HepG2 (cell line): ENCODE results near the gene EXOC6B. TPM values are rescaled to one million over a fixed set of nuclear protein-coding genes. Genes with fewer than 3 reads are reported as not detected.

Source experiments
- ATAC-seq: fragments of 200-7000 bp; cut with Tn5 transposase; 3 replicates; pipeline ENCODE4 v1.9.1; 2020; ENCODE audit warnings: mild to moderate bottlenecking, moderate library complexity
- BruUV-seq: library from RNA; stranded (reverse); fragments of 400-500 nt; replicated peaks from 2 replicates; lab custom pipeline; 2021; lab: Mats Ljungman, UMichigan
- CTCF ChIA-PET: fragments of 300-600 bp; formaldehyde crosslinking; extraction: SDS; loops from one replicate; lab custom pipeline; 2021; ENCODE audit warnings: low total read pairs, inconsistent platforms, low intra/inter-chr PET ratio; lab: Yijun Ruan, JAX
- POLR2A ChIA-PET: fragments of 350-600 bp; sonication (Branson Sonifier 250); formaldehyde crosslinking; loops from one replicate; lab custom pipeline; 2020; ENCODE audit warnings: antibody characterized with exemption, inconsistent platforms; lab: Yijun Ruan, JAX
- DNase-seq: peaks from one replicate; pipeline ENCODE4 v3.0.0-alpha.2; 2015; ENCODE audit warnings: low spot score
- FAIRE-seq: peaks from 3 replicates; lab custom pipeline; 2011; peaks lifted over from hg19 to GRCh38; lab: Jason Lieb, UNC
- H2AFZ ChIP-seq: one replicate; pipeline ENCODE4 v1.6.1; 2011; ENCODE audit warnings: low read length, inconsistent platforms
- H3K27ac ChIP-seq: fragments of 300-600 bp; 3 replicates; pipeline ENCODE4 v1.8.0; 2011; ENCODE audit warnings: mixed run types, mild to moderate bottlenecking, mixed read lengths, low read length, inconsistent platforms; ENCODE audit not compliant: insufficient read depth; ENCODE audit errors: extremely low read length
- H3K27me3 ChIP-seq, 2 experiments: fragments of 200-600 bp in 1 of 2; 2 replicates in 1 of 2; 3 replicates in 1 of 2; pipeline versions ENCODE4 v1.6.0 to v1.8.0; 2011; ENCODE audit warnings: low read length in 2 of 2, mild to moderate bottlenecking in 2 of 2, moderate library complexity in 2 of 2, inconsistent platforms in 1 of 2; ENCODE audit not compliant: insufficient read depth in 2 of 2, control insufficient read depth in 1 of 2
- H3K36me3 ChIP-seq, 2 experiments: fragments of 200-600 bp in 1 of 2; replicated peaks in 1 of 2; 2 replicates in 1 of 2; 3 replicates in 1 of 2; pipeline versions ENCODE4 v1.5.1 to v1.8.0; 2011; ENCODE audit warnings: low read length in 2 of 2, inconsistent platforms in 1 of 2; ENCODE audit not compliant: insufficient read depth in 2 of 2, control insufficient read depth in 1 of 2
- H3K4me1 ChIP-seq: 2 replicates; pipeline ENCODE4 v1.5.1; 2012; ENCODE audit warnings: low read length, inconsistent platforms; ENCODE audit not compliant: insufficient read depth
- H3K4me2 ChIP-seq: 2 replicates; pipeline ENCODE4 v1.6.0; 2011; ENCODE audit warnings: low read depth, low read length, inconsistent platforms
- H3K4me3 ChIP-seq, 3 experiments: fragments of 200-600 bp in 1 of 3; sonication (generic), shearing (Covaris generic) in 1 of 3; replicated peaks in 1 of 3; 2 replicates each; pipeline ENCODE4 v1.5.1; 2011 to 2016; ENCODE audit warnings: low read length in 3 of 3, inconsistent platforms in 2 of 3, low read depth in 2 of 3, mild to moderate bottlenecking in 2 of 3, control low read depth in 1 of 3, mixed read lengths in 1 of 3; ENCODE audit not compliant: insufficient read depth in 1 of 3
- H3K79me2 ChIP-seq: one replicate; pipeline ENCODE4 v1.6.1; 2011; ENCODE audit warnings: low read length, inconsistent platforms; ENCODE audit not compliant: insufficient read depth
- H3K9ac ChIP-seq: 2 replicates; pipeline ENCODE4 v1.6.0; 2011; ENCODE audit warnings: mild to moderate bottlenecking, low read depth, low read length, inconsistent platforms; ENCODE audit not compliant: insufficient read depth
- H3K9me3 ChIP-seq: 2 replicates; pipeline ENCODE4 v1.5.1; 2012; ENCODE audit warnings: mild to moderate bottlenecking, low read length
- H4K20me1 ChIP-seq: 2 replicates; pipeline ENCODE4 v1.6.0; 2011; ENCODE audit warnings: inconsistent platforms, mild to moderate bottlenecking, low read length, moderate library complexity; ENCODE audit not compliant: insufficient read depth
- DNMT1 ChIP-seq: sonication (generic); formaldehyde crosslinking; IDR thresholded peaks from 2 replicates; pipeline ENCODE4 v1.5.1; 2020; ENCODE audit warnings: mild to moderate bottlenecking, missing genetic modification reagents
- FOXC1 ChIP-seq: sonication (generic); formaldehyde crosslinking; IDR thresholded peaks from 2 replicates; pipeline ENCODE4 v1.8.0; 2022; ENCODE audit warnings: mild to moderate bottlenecking, missing genetic modification reagents, borderline replicate concordance
- PAXIP1 ChIP-seq: sonication (generic); formaldehyde crosslinking; conservative IDR thresholded peaks from 2 replicates; pipeline ENCODE4 v1.4.0; 2020; ENCODE audit warnings: mild to moderate bottlenecking, missing genetic modification reagents, moderate library complexity
- RERE ChIP-seq: IDR thresholded peaks from 2 replicates; pipeline ENCODE4 v1.6.1; 2016; ENCODE audit warnings: low read depth, missing genetic modification reagents, missing compliant biosample characterization
- SNAI1 ChIP-seq: sonication (generic); formaldehyde crosslinking; IDR thresholded peaks from 2 replicates; pipeline ENCODE4 v1.5.0; 2020; ENCODE audit warnings: mild to moderate bottlenecking, missing genetic modification reagents, borderline replicate concordance
- SPEN ChIP-seq: sonication (generic); formaldehyde crosslinking; IDR thresholded peaks from 2 replicates; pipeline ENCODE4 v1.5.1; 2020; ENCODE audit warnings: low read depth, mild to moderate bottlenecking, missing genetic modification reagents
- YEATS4 ChIP-seq: sonication (generic); formaldehyde crosslinking; IDR thresholded peaks from 2 replicates; pipeline ENCODE4 v1.4.0; 2020; ENCODE audit warnings: missing genetic modification reagents, borderline replicate concordance
- ZBTB10 ChIP-seq: sonication (generic); formaldehyde crosslinking; IDR thresholded peaks from 2 replicates; pipeline ENCODE4 v1.4.0; 2020; ENCODE audit warnings: missing genetic modification reagents, borderline replicate concordance
- WGBS: methylation state at CpG from one replicate; pipeline ENCODE4 v1.1.6; 2017; ENCODE audit warnings: low lambda C conversion rate; 5-methylcytosine and 5-hydroxymethylcytosine counted together
- in situ Hi-C: cut with HindIII; loops from 2 replicates; pipeline ENCODE4 v1.10.0; 2017; ENCODE audit warnings: low pct_unique_long_range_greater_than_20kb; ENCODE audit not compliant: extremely low pct_ligation_motif_present
- intact Hi-C: fragments of 100-400 bp; cut with micrococcal nuclease; formaldehyde crosslinking; loops from one replicate; pipeline ENCODE4 v1.10.0; 2022; ENCODE audit not compliant: unreplicated experiment
- polyA plus RNA-seq, 8 experiments: library from polyadenylated mRNA; depleted of rRNA in 3 of 8; stranded (reverse) in 7 of 8; unstranded in 1 of 8; fragments of >200 nt; fragmentation: Illumina TruSeq in 4 of 8; extraction: Trizol in 4 of 8; gene quantifications; 2 replicates each; pipeline versions ENCODE4 v1.2.1 to v1.2.3, GENCODE V29; 2011 to 2016; ENCODE audit warnings: low read depth in 4 of 8, missing spikeins in 1 of 8, mixed read lengths in 1 of 8; ENCODE audit not compliant: insufficient read depth in 1 of 8
- total RNA-seq, 5 experiments: library from RNA; depleted of rRNA; stranded (reverse); fragments of >200 nt; fragmentation: Illumina TruSeq; extraction: Trizol; gene quantifications; 2 replicates each; pipeline ENCODE4 v1.2.3, GENCODE V29; 2016; ENCODE audit warnings: low read depth in 1 of 5

EXOC6B gene
- total and polyA plus RNA-seq, 2 of the 13 experiments (the other 11 are each of a cell fraction or from before 2014, with no cell fraction given): 9.1 to 15.9 TPM

- TF ChIP-seq FOXC1 (CRISPR knock-in tag) (no peak), YEATS4 (no peak), PAXIP1 (0 out of 2 replicates have a peak, but pooled peaks have one; percentile 20)
These were observed 71.1 kb downstream of the EXOC6B start (continued) for GRCh38 chr2:72754628-72755320.

- FAIRE-seq (no peak), ATAC-seq (no peak), DNase-seq (no peak)
- BruUV-seq: no TSS peak
- Histone ChIP-seq H3K9me3 (no peaks in the 10 kb centered on the region), H3K4me3 (no peak overlapping the region), H3K4me2 (no peak overlapping the region), H3K79me2 (no peaks in the 10 kb centered on the region), H3K4me1 (peaks cover 31% of the 10 kb centered on the region), H3K27ac (no peak overlapping the region), H3K27me3 (no peaks in the 10 kb centered on the region), H3K36me3 (no peaks in the 10 kb centered on the region), H2AFZ (no peak overlapping the region), H4K20me1 (no peaks in the 10 kb centered on the region), H3K9ac (no peak overlapping the region)
- ChIA-PET POLR2A (no interaction called here), CTCF (no interaction called here)
- in situ Hi-C loops: no loop called here
- intact Hi-C loops: no loop called here
- WGBS: 96% methylated on average over 3 of the region's 3 CpGs
- TF ChIP-seq SPEN (no peak), DNMT1 (CRISPR knock-in tag) (no peak), SNAI1 (CRISPR knock-in tag) (no peak), ZBTB10 (CRISPR knock-in tag) (no peak), RERE (CRISPR knock-in tag) (no peak)
These were observed 74.7 kb downstream of the EXOC6B start for GRCh38 chr2:72750977-72751639.
